ENCODE data around the gene ACLY.
"Not testable (repeated sequence)": the region's sequence is repeated elsewhere in the genome, so short reads cannot be mapped to it uniquely, and the experiment has no call there.

GRCh38 chr17:41851382-41851781 is 67.4 kb downstream of the ACLY start:
- TF ChIP-seq CTCF, POLR2A, EP300 (IDR thresholded peaks at IDR 0.05): not testable (repeated sequence)
